Endothelial cell of umbilical vein (primary cell): ENCODE results near the gene XRCC4.

Experiments used
- EZH2 ChIP-seq: IDR thresholded peaks from 2 replicates; pipeline ENCODE4 v1.6.1; 2012; ENCODE audit warnings: borderline replicate concordance, low read depth, mild to moderate bottlenecking, moderate library complexity, low read length, inconsistent platforms; ENCODE audit not compliant: severe bottlenecking
- FOS ChIP-seq: IDR thresholded peaks from 2 replicates; pipeline ENCODE4 v1.6.1; 2011; ENCODE audit warnings: mild to moderate bottlenecking, low read length, moderate library complexity, borderline replicate concordance; ENCODE audit not compliant: insufficient read depth
- JUN ChIP-seq: IDR thresholded peaks from 2 replicates; pipeline ENCODE4 v1.6.1; 2011; ENCODE audit warnings: borderline replicate concordance, low read depth; ENCODE audit not compliant: insufficient read length, insufficient read depth
- MAX ChIP-seq: IDR thresholded peaks from 2 replicates; pipeline ENCODE4 v1.6.1; 2011; ENCODE audit not compliant: insufficient read depth, insufficient read length
- POLR2A ChIP-seq: IDR thresholded peaks from 2 replicates; pipeline ENCODE4 v1.6.1; 2012; ENCODE audit warnings: low read depth, mild to moderate bottlenecking, control low read depth, low read length
- POLR2AphosphoS5 ChIP-seq: IDR thresholded peaks from 2 replicates; pipeline ENCODE4 v1.6.1; 2012; ENCODE audit warnings: low read depth, mild to moderate bottlenecking, control low read depth, low read length, moderate library complexity; ENCODE audit not compliant: insufficient read depth
- TF ChIP-seq, protein P1 (sequence below), 2 donors: IDR thresholded peaks; 1 replicate in 1 of 2; 2 replicates in 1 of 2; pipeline ENCODE4 v1.5.1; 2011; ENCODE audit warnings: low read length in 2 of 2, mild to moderate bottlenecking in 2 of 2, moderate library complexity in 2 of 2, control low read depth in 1 of 2, inconsistent platforms in 1 of 2, low read depth in 1 of 2; ENCODE audit not compliant: insufficient read depth in 1 of 2; ENCODE audit errors: extremely low read depth in 1 of 2

DNA sequence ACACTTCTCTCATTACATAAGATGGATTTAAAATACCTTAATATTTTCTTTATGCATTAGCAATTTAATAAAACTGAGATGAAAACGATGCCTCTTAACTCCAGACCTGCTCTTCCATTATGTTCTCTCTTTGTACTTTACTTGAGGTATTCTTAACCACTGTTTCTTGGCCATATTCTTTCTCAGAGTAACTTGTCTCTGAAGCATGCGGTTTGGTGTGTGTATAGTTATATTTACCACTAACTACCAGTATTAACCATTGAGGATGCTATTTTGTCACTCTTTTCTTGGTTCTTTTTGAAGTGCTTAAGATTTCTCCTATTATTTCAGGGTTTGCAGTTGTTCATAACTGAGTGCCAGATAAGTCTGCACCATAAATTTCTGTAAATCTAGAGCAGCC, 18.0 kb upstream of the XRCC4 start:
- TF ChIP-seq, protein P1, sequence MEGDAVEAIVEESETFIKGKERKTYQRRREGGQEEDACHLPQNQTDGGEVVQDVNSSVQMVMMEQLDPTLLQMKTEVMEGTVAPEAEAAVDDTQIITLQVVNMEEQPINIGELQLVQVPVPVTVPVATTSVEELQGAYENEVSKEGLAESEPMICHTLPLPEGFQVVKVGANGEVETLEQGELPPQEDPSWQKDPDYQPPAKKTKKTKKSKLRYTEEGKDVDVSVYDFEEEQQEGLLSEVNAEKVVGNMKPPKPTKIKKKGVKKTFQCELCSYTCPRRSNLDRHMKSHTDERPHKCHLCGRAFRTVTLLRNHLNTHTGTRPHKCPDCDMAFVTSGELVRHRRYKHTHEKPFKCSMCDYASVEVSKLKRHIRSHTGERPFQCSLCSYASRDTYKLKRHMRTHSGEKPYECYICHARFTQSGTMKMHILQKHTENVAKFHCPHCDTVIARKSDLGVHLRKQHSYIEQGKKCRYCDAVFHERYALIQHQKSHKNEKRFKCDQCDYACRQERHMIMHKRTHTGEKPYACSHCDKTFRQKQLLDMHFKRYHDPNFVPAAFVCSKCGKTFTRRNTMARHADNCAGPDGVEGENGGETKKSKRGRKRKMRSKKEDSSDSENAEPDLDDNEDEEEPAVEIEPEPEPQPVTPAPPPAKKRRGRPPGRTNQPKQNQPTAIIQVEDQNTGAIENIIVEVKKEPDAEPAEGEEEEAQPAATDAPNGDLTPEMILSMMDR (IDR thresholded peaks at IDR 0.05; ENCODE audit: extremely low read depth in 1 of 2, insufficient read depth in 1 of 2, low read depth in 1 of 2, low read length in 2 of 2) = no peak
- TF ChIP-seq MAX (no peak), POLR2A (no peak), POLR2AphosphoS5 (no peak), EZH2 (no peak), FOS (no peak), JUN (no peak)
